ENCODE data around the gene ZNF12.

The ZNF12 gene

DNA sequence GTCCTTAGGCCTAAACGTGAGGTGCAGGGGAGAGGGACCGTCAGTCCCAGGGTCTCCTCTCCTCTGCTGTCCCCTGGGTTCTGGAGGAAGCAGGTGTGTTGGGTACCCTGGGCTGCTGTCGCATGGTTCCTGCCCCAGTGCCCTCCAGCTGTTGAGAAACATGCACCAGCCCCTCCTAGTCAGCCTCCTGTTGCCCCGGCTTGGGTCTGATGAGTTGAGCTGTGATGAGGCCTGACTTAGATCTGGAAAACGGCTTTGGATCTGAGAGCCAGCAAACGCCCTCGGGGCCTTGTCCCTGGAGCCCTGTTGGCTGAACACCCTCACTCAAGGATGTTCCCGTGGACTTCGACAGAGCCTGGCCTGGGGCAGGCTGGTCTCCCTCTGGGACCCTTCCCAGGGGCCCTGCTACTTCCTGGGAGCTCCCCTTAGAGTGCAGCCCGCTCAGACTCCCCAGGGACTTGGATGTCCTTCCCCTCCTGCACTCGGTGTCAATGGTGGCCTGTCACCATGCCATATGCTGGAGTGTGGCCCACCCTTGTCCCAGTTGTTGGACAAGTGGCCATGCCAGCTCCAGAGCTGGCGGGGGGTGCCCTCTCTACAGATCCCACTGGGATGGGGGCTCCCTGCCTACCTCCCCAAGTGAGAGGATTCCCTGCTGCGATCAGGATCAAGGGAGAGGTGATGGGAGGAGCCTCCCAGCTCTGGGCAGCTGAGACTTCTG is 57.3 kb downstream of the ZNF12 start:
- intact Hi-C loops (cut with DNase I), result no loop called here
- DNase-seq, result peak in 3 of 10 donors; percentile 30 to 75 (median 62)

DNA sequence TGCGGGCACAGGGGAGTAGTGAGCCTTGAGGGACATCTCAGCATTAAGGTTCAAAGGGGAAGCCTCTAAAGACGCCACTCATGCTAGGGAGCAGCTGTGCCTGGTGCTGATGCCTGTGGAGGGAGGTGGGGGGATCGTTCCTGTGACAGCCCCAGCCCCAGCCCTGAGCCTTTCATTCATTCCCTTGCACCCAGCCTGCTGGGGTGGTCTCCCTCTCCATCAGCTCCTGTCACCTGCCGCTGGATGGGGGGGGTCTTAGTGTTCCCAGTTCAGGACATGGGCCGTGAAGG is 58.0 kb downstream of the ZNF12 start:
- intact Hi-C loops (cut with DNase I), result no loop called here
- DNase-seq, result peak in 3 of 10 donors; percentile 3 to 62 (median 25)

DNA sequence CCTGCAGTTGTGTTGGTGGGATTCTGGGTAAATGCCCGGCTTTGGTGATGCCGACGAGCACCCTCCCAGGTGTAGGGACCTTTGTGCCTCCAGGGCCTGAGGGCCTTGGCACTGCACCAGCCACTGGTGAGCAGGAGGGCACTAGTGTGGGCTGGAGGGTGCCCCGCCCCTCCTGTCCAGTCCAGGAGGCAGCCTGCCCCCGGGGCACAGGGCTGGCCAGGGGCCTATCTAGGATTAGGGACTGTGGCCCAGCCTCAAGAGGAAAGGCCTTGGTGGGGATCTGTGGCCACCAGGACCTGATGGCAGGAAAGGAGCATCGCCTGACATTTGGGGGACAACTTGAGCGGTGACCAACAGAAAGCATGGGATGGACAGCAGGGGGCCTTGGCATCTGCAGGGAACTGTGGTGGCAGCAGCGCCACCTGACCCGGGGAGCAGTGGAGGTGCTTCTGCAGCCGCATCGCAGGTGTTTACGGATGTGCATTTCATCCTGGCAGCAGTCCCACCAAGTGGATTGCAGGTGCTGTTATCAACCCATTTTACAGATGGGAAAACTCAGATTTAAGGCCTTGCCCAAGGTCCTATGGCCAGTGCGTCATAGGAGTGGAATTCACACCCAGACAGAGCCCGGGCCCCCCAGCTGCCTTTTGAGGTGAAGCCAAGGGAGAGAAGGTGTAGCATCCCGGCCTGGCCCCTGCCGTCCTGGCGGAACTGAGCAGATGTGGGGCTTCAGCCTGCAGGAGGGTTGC is 58.5 kb downstream of the ZNF12 start:
- DNase-seq, result peak in 3 of 10 donors; percentile 50 to 66 (median 66)
- intact Hi-C loops (cut with DNase I), result no loop called here

DNA sequence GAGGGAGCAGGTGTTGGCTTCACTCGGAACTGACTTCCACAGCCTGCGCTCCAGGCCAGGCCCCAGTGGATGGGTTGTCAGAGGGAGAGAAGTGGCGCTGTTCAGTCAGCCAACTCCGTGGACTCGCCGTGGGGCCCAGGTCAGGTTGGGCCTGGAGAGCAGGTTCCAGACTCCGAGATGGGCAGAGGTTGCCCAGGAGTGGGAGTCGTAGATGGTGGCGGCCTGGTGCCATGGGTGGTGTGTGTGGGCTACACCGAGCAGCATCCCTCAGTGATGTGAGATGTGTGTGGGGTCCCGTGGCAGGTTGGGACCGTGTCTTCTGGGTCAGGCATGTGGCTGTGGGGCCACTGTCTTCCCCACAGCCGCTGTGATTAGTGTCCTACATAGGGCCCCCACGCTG is 59.2 kb downstream of the ZNF12 start:
- intact Hi-C loops (cut with DNase I), result no loop called here
- DNase-seq, result peak in 2 of 10 donors; percentile 68 to 78

DNA sequence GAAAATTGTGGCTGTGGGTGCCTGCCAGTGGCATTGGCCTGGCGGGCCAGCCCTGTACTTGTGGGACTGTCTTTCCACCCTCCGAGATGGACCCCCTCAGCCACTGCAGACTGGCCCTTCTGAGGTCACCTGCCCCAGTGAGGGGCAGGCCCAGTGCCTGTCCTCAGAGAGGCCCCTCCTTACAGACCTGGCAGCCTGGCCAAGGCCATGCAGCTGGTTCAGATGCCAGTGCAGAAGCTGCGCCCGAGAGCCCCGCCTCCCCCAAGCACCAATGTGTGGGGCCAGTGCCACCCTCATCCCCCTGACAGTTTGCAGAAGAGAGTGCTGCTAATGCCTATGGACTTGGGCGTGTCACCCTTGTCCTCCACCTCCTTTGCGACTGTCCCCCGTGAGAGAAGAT is 59.7 kb downstream of the ZNF12 start:
- intact Hi-C loops (cut with DNase I), result no loop called here

DNA sequence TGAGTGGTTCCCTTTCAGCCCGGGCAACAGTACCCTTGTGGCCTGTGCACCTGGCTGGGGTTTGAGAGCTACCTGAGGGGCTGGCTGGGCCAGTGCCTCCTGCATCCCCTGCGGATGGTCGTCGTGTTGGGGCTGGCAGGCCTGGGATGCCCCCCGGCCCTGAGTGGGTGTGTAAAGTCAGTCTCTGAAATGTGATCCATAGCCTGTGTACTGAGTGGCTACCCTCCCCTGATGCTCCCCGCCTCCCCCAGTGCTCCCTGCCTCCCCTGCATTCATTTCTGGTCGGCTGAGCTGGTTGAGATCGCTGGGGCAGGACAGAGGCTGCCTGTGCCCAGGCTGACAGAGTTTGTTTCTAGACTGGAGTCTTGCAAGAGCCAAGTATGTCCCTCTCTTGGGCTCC is 60.3 kb downstream of the ZNF12 start:
- intact Hi-C loops (cut with DNase I), result no loop called here

More for the DNA sequence above, 59.7 kb downstream of the ZNF12 start:
- DNase-seq, result peak in 2 of 10 donors; percentile 51 to 80

DNA sequence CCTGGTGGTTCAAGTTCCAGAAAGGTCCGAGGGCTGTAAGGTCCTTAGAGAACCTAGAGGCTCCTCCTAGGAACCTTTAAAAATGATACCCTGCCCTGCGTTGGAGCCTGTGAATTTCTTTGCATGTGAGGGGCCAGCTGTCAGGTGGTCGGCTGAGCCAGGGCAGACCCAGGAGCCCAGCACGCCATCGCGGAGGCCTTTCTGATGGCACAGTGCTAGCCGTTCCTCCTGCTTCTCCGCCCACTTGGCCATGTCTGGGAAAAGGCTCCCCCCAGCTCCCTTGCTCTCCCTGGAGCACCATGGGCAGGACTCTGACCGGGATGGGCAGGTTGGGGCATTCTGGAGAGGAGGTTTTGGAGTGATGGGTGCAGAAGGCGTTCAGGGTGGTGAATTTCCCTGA is 62.0 kb downstream of the ZNF12 start:
- intact Hi-C loops (cut with DNase I), result no loop called here
- peak in 1 of 10 donors; percentile 67 for DNase-seq

More for the DNA sequence above, 60.3 kb downstream of the ZNF12 start:
- peak in 2 of 10 donors; percentile 47 to 78 for DNase-seq

DNA sequence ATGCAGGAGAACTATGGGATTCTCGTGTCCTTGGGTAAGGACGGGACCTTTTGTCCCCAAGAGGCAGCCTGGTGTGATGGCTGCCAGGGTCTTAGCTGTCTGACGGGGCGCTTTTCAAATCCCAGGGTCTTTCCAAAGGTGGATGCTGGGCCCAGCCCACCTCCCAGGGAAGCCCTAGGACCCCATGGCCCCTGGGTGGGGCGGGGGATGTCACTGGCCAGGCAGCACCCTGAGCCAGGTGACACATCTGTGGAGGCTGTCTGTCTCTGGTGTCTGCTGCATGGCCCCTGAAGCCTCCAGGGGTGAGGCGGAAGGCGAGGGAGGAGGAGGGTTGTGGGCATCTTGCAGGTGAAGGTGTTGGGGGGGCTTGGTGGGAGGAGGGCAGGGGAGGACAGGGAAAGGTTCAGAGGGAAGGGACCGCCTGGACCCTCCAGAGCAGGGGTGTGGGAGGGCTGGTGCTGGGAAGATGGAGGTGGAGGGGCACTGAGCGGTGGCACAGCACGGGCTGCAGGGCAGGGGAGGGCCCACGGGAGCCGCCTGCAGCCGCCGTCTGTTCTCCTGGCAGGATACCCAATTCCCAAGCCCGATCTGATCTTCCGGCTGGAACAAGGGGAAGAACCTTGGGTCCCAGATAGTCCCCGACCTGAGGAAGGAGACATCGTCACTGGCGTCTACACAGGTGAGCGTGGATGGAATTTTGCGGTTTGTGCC is 62.7 kb downstream of the ZNF12 start:
- DNase-seq, result peak in 1 of 10 donors; percentile 60
- intact Hi-C loops (cut with DNase I), result no loop called here

DNA sequence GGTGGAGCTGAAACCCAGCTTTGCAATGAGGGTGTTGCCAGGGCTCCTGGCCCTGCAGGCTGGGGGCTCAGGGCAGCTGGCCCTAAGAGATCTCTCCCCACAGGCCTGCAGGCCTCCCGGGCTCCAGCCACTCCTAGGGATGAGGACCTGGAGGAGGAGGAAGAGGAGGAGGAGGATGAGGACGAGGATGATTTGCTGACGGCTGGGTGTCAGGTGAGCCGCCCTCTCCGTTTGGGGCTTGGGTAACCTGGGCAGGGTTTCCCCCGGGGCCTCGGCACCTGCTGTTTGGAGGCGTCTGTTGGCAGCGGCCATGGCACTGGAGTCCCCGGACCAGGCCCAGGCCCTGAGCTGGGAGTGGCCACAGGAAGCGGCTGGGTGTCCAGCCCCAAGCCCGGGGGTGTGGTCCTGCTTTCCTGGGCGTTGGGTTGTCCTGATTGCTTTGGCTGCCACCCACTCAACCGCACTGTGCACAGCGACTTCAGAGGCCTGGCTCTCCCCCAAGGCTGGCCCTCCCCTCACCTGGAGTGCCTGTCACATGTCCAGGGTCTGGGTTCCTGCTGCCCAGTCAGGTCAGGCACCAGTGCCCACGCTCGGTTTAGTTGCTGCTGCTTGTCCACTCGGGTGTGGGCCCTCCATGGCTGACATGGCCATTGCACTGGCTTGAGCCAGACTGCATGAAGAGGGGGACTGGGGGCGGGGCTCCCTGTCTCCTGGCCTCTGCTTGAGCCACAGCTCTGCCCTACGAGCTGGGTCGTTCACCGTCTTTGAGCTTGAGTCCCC is 63.7 kb downstream of the ZNF12 start:
- DNase-seq, result no peak

DNA sequence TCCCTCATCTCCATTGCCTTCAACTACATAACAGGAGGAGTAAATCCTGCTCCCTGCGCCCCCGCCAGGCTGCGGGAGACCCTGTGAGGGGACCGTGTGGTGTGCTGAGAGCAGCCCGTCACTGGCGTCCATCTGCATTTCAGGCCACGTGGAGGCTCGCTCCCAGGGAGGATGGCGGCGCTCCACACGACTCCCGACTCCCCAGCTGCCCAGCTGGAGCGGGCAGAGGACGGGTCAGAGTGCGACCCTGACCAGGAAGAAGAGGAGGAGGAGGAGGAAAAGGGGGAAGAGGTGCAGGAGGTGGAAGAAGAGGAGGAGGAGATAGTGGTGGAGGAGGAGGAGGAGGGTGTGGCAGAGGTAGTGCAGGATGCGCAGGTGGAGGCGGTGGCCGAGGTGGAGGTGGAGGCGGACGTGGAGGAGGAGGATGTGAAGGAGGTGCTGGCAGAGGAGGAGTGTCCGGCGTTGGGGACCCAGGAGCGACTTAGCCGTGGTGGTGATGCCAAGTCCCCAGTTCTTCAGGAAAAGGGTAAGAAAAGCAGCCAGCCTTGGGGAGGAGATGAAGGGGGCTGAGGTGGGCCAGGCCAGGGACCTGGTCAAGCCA is 64.4 kb downstream of the ZNF12 start:
- no peak for DNase-seq
- intact Hi-C loops (cut with DNase I), result no loop called here

More for the DNA sequence above, 63.7 kb downstream of the ZNF12 start:
- intact Hi-C loops (cut with DNase I), result no loop called here

DNA sequence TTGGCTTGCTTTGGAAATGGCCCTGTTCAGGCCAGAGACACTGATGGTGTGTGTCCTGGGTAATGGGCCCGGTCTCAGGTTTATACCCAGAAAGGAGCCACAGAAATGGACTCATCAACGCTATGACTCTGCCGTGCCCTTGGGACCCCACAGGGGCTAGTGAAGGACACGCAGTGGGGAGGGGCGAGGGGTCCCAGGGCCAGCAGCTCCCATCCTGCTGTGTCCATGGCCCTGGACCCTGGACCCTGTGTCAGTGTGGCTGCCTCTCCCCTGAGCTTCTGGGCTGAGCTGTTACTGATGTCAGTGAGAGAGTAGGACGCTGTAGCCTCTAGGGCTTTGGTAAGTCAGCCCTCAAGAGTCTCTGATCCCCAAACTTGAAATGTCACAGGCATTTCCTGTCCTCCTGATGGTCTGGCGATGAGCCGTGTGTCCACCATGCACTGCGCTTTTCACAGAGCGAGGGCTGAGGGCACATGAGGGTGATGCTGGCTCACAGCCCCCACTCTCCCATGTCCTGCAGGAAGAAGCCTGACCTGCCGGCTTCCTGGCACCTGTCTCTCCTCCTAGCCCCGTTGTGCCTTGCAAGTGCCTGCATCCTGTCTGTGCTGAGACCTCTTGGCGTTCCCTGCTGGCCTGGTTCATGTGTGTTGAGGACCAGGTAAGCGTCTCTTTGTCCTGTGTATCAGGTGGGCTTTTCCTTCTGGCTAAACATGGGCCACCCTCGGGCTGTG is 65.3 kb downstream of the ZNF12 start:
- no peak for DNase-seq
- intact Hi-C loops (cut with DNase I), result no loop called here

DNA sequence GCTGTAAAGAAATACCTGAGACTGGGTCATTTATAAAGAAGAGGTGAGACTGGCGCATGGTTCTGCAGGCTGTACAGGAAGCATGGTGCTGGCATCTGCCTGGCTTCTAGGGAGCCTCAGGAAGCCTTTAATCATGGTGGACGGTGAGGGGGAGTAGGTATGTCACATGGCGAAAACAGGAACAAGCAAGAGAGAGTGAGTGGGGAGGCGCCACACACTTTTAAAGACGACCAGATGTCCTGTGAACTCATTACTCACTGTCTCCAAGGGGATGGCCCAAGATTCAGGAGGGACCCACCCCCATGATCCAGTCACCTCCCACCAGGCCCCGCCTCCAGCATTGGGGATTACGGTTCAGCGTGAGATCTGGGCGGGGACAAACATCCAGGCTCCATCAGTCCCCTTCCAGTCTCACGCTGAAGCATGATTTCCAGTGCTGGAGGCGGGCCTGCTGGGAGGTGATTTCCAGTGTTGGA is 66.5 kb downstream of the ZNF12 start:
- no peak for DNase-seq
- intact Hi-C loops (cut with DNase I), result no loop called here

DNA sequence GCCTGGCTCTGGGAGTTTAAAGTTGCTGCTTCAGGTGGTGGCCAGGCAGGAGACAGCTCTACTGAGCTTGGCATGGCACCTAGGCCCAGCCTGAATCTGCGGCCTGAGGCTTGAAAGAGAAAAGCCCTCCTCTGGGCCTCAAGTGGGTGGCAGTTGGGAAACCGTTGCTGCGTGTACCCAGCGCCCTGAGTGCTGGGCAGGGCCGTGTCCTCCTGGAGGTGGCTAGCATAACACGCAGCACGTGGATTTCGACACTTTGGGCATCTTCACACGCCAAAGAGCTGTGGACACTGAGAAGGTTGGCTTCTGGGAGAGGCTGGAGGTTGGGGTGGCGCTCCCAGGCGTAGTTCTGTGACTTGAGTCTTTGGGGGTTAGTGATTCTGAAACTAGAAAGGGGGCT is 67.1 kb downstream of the ZNF12 start:
- no peak for DNase-seq
- intact Hi-C loops (cut with DNase I), result loop anchor here (5.0 kb wide), 1 partner anchor 68 kb away; the partner anchor contains the start of gene ZNF12

DNA sequence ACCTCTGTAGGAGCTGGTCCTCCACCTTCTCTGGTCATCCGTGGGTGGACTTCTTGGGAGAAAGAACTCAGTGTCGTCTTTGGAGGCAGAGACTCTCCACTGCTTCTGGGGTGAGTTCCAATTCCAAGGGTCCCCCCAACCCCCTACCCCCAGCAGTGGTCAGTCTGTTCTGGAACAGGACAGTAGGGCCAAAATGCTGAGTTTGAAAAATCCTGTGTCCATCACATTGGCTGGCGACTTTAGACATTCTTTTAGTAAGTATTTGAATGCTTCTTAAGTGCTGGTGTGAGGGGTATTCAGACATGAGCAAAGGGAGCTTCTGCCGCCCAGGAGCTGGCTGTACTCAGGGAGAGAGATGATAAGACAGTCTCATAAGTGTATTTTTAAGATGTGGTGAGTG is 67.7 kb downstream of the ZNF12 start:
- no peak for DNase-seq
- intact Hi-C loops (cut with DNase I), result loop anchor here (5.0 kb wide), 1 partner anchor 68 kb away; the partner anchor contains the start of gene ZNF12
